ENCODE data around the gene SLC6A11. TPM values are rescaled to one million over a fixed set of nuclear protein-coding genes. Genes with fewer than 3 reads are reported as not detected.

SLC6A11 gene
- total and polyA plus RNA-seq, 2 of the 8 experiments (the other 6 are each of a cell fraction or from before 2014, with no cell fraction given) = 0.78 to 1.5 TPM

DNA sequence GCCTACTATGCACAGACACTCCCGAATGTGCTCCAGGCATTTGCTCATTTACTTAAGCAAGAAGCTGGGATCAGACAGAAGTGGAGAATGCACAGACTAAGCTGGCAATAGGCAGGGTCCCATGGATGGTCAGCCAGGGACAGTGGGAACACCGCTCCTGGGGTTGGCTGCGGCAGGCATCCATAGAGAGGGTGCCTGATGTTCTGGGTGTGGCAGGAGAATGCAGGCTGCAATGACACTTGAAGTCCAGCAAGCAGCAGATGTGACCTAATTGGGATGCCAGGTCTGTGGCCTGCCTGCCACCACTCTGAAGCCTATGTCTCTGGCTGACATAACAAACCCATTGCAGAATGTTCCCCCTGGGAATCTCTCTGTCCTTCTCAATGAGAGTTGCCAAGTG lies 40.2 kb upstream of the SLC6A11 start:
- H3K4me1 ChIP-seq (replicated peaks in 1 of 4; ENCODE audit: control insufficient read depth in 3 of 4, insufficient read depth in 4 of 4, low read length in 3 of 4) = no peaks in the 10 kb centered on the region; a peak in 1 of 7 replicates
- H2BK12ac ChIP-seq (ENCODE audit: low read depth, low read length) = no peak overlapping the region
- no peak overlapping the region for H3K18ac ChIP-seq (ENCODE audit: extremely low read depth, low read length)
- FAIRE-seq = no peak
- no peaks in the 10 kb centered on the region for H3K9me3 ChIP-seq (ENCODE audit: insufficient read depth in 2 of 2, low read depth in 1 of 2, low read length in 1 of 2)
- H3K23me2 ChIP-seq (ENCODE audit: low read depth, low read length) = no peaks in the 10 kb centered on the region
- no peak overlapping the region for H2AFZ ChIP-seq (ENCODE audit: low read length)
- H4K8ac ChIP-seq (ENCODE audit: extremely low read depth, insufficient read depth, low read length) = no peak overlapping the region
- no peaks in the 10 kb centered on the region for H3K79me1 ChIP-seq (ENCODE audit: low read depth, low read length)
- DNase-seq (ENCODE audit: low read depth in 1 of 2, low spot score in 2 of 2) = no peak
- H2BK120ac ChIP-seq (replicated peaks; ENCODE audit: low read depth, low read length) = no peak overlapping the region
- POLR2A ChIA-PET (ENCODE audit: partially characterized antibody) = no interaction called here
- no peak overlapping the region for H3K27ac ChIP-seq (ENCODE audit: low read depth, low read length)
- H2AK5ac ChIP-seq (ENCODE audit: low read depth, low read length) = no peak overlapping the region
- no peak overlapping the region for H2BK20ac ChIP-seq (ENCODE audit: low read length)
- H3K4me3 ChIP-seq (ENCODE audit: extremely low read depth in 1 of 4, insufficient read depth in 2 of 4, low read depth in 3 of 4, low read length in 4 of 4) = no peak overlapping the region
- no peak overlapping the region for H2BK5ac ChIP-seq (ENCODE audit: low read depth, low read length)
- H3K4ac ChIP-seq (replicated peaks; ENCODE audit: insufficient read length, low read depth, low read length) = no peak overlapping the region
- H4K5ac ChIP-seq (ENCODE audit: insufficient read length, low read depth, low read length) = no peak overlapping the region
- no peak overlapping the region for H3K9ac ChIP-seq (replicated peaks in 1 of 4; ENCODE audit: extremely low read depth in 1 of 4, low read depth in 3 of 4, low read length in 3 of 4)
- H3K27me3 ChIP-seq (replicated peaks in 1 of 4; ENCODE audit: control insufficient read depth in 3 of 4, extremely low read depth in 1 of 4, insufficient read depth in 3 of 4, low read length in 3 of 4) = peaks cover 0 to 5% (median under 1%) of the 10 kb centered on the region in 4 experiments; a peak in 2 of 7 replicates
- H2BK15ac ChIP-seq (ENCODE audit: low read length) = no peak overlapping the region
- no peaks in the 10 kb centered on the region for H3K79me2 ChIP-seq (ENCODE audit: control insufficient read depth in 1 of 2, insufficient read depth in 2 of 2, low read length in 2 of 2)
- no peak overlapping the region for H3K56ac ChIP-seq (replicated peaks; ENCODE audit: insufficient read length, low read depth, low read length)
- H4K20me1 ChIP-seq (replicated peaks in 1 of 2; ENCODE audit: control insufficient read depth in 1 of 2, insufficient read depth in 2 of 2, low read length in 2 of 2) = no peaks in the 10 kb centered on the region
- H4K91ac ChIP-seq (replicated peaks; ENCODE audit: insufficient read length, low read length) = no peak overlapping the region
- no peak overlapping the region for H3K23ac ChIP-seq (ENCODE audit: insufficient read length)
- CTCF ChIA-PET (ENCODE audit: partially characterized antibody) = interaction anchor here (1.0 kb wide), 1 partner anchor 9 kb away, joined by 5 read pairs; no protein-coding TSS in a partner anchor
- H3K36me3 ChIP-seq (ENCODE audit: control insufficient read depth in 2 of 4, insufficient read depth in 4 of 4, low read length in 3 of 4) = no peaks in the 10 kb centered on the region
- H3K4me2 ChIP-seq (ENCODE audit: insufficient read depth in 1 of 2, low read depth in 2 of 2, low read length in 2 of 2) = no peak overlapping the region
- WGBS, 2 experiments (ENCODE audit: extremely low coverage in 1 of 2, insufficient coverage in 1 of 2, insufficient read length in 1 of 2, insufficient replicate concordance in 2 of 2, low coverage in 1 of 2, low lambda C conversion rate in 2 of 2, missing lambda C conversion rate in 1 of 2) = 94% methylated on average over 3 of the region's 3 CpGs; no CpG with 5 or more reads in 1 of the 2 experiments
- H3K14ac ChIP-seq (ENCODE audit: insufficient read length) = no peak overlapping the region
- no peak for TF ChIP-seq TEAD4 (IDR thresholded peaks at IDR 0.05; ENCODE audit: low read depth, low read length)
- TF ChIP-seq SP1 (IDR thresholded peaks at IDR 0.05; ENCODE audit: low read depth, low read length) = no peak
- TF ChIP-seq PHF8 (conservative IDR thresholded peaks at IDR 0.05; ENCODE audit: low read depth, low read length) = no peak
- no peak for TF ChIP-seq TBP (IDR thresholded peaks at IDR 0.05; ENCODE audit: low read depth, low read length)
- TF ChIP-seq CHD1 (IDR thresholded peaks at IDR 0.05; ENCODE audit: low read depth, low read length) = no peak
- TF ChIP-seq, protein P1, sequence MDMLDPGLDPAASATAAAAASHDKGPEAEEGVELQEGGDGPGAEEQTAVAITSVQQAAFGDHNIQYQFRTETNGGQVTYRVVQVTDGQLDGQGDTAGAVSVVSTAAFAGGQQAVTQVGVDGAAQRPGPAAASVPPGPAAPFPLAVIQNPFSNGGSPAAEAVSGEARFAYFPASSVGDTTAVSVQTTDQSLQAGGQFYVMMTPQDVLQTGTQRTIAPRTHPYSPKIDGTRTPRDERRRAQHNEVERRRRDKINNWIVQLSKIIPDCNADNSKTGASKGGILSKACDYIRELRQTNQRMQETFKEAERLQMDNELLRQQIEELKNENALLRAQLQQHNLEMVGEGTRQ (IDR thresholded peaks at IDR 0.05; ENCODE audit: low read length) = no peak
- TF ChIP-seq EZH2 (IDR thresholded peaks at IDR 0.05; ENCODE audit: low read depth, low read length, severe bottlenecking) = no peak
- TF ChIP-seq MAFK (IDR thresholded peaks at IDR 0.05; ENCODE audit: low read depth, low read length) = no peak
- no peak for TF ChIP-seq SP4 (IDR thresholded peaks at IDR 0.05; ENCODE audit: low read length)
- TF ChIP-seq, protein P2, sequence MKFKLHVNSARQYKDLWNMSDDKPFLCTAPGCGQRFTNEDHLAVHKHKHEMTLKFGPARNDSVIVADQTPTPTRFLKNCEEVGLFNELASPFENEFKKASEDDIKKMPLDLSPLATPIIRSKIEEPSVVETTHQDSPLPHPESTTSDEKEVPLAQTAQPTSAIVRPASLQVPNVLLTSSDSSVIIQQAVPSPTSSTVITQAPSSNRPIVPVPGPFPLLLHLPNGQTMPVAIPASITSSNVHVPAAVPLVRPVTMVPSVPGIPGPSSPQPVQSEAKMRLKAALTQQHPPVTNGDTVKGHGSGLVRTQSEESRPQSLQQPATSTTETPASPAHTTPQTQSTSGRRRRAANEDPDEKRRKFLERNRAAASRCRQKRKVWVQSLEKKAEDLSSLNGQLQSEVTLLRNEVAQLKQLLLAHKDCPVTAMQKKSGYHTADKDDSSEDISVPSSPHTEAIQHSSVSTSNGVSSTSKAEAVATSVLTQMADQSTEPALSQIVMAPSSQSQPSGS (IDR thresholded peaks at IDR 0.05; ENCODE audit: low read length) = no peak
- TF ChIP-seq GABPA (IDR thresholded peaks at IDR 0.05; ENCODE audit: borderline replicate concordance, insufficient read depth, low read length) = no peak
- TF ChIP-seq CBX5 (IDR thresholded peaks at IDR 0.05; ENCODE audit: low read depth, low read length) = no peak
- TF ChIP-seq CHD2 (IDR thresholded peaks at IDR 0.05; ENCODE audit: low read length) = no peak

Measured in H1 (cell line).